Effector CD4-positive, alpha-beta T cell (primary cell): ENCODE results near the gene UROC1.

Source experiments
- DNase-seq: peaks from one replicate; pipeline ENCODE4 v3.0.0-alpha.2; 2020

Gene UROC1

GRCh38 chr3:126515066-126515706 lies 2.4 kb downstream of the UROC1 start:
- DNase-seq = no peak

- no peak for DNase-seq
Measured at GRCh38 chr3:126514161-126514560, 3.4 kb downstream of the UROC1 start.

DNA sequence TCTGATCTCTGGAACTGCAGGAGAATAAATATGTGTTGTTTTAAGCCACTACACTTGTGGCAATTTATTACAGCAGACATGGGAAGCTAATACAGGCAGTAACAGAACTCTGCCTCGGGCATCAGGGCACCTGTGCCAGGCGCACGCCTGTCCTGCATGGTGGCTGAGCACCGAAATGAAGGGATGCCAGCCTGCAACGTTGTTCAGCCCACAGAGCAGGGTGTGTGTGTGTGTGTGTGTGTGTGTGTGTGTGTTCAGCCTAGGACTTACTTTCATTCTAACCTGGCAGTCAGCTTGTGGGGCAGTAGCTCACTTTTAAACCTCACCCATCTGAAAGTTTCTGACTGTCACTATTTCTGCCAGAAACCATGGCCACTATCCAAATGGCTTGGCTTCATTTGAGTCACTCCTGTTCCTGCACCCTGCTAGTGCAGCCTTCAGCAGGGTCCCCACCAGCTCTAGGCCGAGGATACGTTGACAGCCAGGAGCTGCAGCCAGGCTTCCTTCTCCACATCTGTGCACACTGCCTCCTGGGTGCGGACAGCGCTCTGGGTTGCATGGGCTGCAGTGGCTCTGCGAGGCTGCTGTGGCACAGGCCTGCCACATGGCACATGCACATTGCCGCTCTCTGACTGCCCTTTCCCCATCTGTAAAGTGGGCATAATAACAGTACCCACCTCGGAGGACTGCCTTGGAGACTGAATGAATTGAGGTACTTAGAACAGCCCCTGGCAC lies 4.5 kb downstream of the UROC1 start:
- no peak for DNase-seq

- no peak for DNase-seq
Measured at GRCh38 chr3:126512026-126512425, 5.5 kb downstream of the UROC1 start.

DNA sequence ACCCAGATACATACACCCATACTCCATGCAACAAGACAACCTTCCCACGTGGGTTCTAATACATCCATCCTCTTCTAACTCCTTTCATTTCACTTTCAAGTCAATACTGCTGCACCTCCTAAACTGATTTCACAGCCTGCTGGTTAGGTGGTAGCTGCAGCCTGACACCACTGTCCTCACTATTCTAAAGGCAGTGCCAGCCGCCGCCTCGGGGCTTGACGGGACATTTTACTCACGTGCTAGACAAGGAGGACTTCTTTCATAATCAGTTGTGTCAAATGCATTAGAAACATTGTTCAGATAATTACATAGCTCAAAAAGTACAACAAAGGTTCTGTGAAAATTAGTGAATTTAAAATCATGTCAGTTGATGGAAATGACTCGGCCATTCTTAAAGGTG lies 6.3 kb downstream of the UROC1 start:
- DNase-seq = no peak

DNA sequence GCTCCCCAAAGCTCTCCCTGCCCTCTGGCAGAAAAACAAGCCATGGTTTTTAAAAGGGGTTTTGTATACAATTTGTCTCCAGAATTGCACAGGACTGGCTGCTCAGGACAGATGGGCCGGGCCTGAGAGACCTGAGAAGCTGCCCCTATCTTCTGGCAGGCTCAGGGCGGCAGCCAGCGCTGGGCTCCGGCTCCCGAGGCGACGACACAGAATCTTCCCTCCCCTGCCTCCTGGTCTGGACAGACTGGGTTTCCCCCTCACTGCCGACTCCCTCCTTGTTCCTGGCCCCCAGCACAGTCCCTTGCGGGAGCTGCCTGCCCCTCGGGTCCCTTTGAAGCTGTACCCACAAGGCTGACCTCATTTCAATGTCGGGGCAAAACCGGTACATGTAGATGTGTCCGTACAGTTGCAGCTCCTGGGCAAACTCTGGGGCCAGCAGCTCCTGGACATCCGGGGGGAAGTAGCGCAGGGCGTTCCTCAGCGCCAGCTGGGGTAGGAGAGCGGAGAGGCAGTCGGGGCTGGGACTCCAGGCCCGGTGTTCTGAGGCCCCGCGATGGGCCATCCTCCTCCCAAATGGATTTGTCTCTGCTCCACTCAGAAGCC lies 7.2 kb downstream of the UROC1 start:
- DNase-seq = no peak

- no peak for DNase-seq
Measured at GRCh38 chr3:126509597-126510307, 7.8 kb downstream of the UROC1 start.

- DNase-seq = no peak
Measured at GRCh38 chr3:126508564-126508964, 9.0 kb downstream of the UROC1 start.

- no peak for DNase-seq
Measured at GRCh38 chr3:126507886-126508285, 9.7 kb downstream of the UROC1 start.

DNA sequence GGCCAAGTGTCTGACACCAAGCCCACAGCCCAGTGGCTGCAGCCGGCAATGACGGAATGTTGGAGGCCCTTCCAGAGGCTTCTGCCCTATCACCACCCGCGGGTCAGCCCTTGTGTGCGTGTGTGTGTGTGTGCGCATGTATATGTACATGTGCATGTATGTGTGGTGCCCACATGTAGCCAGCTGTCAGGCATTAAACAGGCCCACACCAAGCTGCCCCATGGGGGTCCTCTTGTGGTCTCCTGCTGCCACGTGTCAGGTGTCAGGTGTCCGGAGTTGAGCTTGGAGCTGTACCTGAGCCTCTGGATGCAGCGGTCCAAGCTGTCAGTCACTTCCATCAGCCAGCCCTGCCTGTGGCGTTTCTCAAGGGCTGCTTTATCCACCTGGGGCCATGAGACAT lies 13.9 kb downstream of the UROC1 start:
- no peak for DNase-seq

- DNase-seq = no peak
Measured at GRCh38 chr3:126502656-126503055, 14.9 kb downstream of the UROC1 start.

GRCh38 chr3:126501736-126502135 lies 15.8 kb downstream of the UROC1 start:
- no peak for DNase-seq

GRCh38 chr3:126501054-126501453 lies 16.5 kb downstream of the UROC1 start:
- no peak for DNase-seq

- DNase-seq = no peak
Measured at GRCh38 chr3:126500016-126500415, 17.6 kb downstream of the UROC1 start.

GRCh38 chr3:126499401-126499800 lies 18.2 kb downstream of the UROC1 start:
- no peak for DNase-seq

DNA sequence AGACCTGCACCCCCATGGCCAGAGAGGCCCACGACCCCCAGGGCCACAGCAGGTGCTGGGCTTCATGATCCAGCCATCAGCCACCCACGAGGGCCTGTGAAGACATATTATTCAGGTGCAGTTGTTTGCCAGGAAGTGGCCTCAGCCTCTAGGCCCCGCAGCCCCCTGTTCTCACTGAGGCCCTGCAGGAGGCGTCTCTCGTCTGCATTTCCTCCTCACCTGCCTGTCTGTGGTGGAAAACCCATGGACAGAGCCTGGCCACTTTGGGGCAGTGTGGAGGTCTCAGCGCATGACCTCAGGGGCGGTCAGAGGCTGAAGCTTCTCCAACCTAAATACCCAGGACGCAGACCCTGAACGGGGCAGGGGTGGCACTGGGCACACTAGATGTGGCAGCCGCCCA lies 18.6 kb downstream of the UROC1 start:
- no peak for DNase-seq

- DNase-seq = no peak
Measured at GRCh38 chr3:126498461-126498860, 19.1 kb downstream of the UROC1 start.

- DNase-seq = no peak
Measured at GRCh38 chr3:126497956-126498355, 19.6 kb downstream of the UROC1 start.

- no peak for DNase-seq
Measured at GRCh38 chr3:126496894-126497850, 20.4 kb downstream of the UROC1 start.

DNA sequence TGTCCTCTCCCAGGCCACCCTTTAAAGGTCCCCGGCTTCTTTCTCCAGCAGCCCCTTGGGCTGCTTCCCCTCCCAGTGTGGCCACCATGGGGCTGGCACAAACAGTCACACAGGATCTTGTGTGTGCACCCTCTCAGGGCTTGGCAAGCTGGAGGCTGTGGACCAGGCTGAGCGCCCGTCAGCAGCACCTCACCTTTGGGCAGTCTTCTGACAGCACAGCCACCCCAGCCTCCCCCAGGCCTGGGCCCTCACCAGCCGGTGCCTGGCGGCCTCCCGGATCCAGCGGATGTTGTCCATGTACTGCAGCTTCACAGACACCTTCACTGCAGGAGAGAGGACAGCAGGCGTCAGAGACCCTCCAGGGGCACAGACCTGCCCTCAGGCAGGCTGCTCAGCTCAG lies 21.8 kb downstream of the UROC1 start:
- DNase-seq = no peak

DNA sequence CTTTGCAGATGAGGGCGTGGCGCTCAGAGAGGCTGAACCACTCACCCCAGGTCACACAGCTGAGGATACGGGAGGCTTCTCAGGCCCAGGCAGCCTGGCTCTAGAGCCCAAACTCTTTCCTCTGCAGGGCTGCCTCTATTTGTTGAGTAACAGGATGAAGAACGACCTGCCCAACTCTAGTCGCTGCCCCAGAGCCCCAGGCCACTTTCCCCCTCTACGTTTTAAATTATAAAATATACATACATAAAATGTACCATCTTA lies 22.7 kb downstream of the UROC1 start:
- DNase-seq = no peak

GRCh38 chr3:126494204-126494969 lies 23.2 kb downstream of the UROC1 start:
- DNase-seq = no peak
